HCT116 (cell line): ENCODE results near the gene ZFP3. TPM values are rescaled to one million over a fixed set of nuclear protein-coding genes. Genes with fewer than 3 reads are reported as not detected.
"Not testable (repeated sequence)": the region's sequence is repeated elsewhere in the genome, so short reads cannot be mapped to it uniquely, and the experiment has no call there.

Experiments used
- ATAC-seq: fragments of 200-7000 bp; cut with Tn5 transposase; 2 replicates; pipeline ENCODE4 v1.9.1; 2020; ENCODE audit warnings: mild to moderate bottlenecking, moderate library complexity
- BruUV-seq: library from RNA; stranded (reverse); fragments of 400-500 nt; replicated peaks from 2 replicates; lab custom pipeline; 2021; lab: Mats Ljungman, UMichigan
- CTCF ChIA-PET: fragments of 300-600 bp; sonication (Branson Sonifier 250); formaldehyde crosslinking; loops from one replicate; lab custom pipeline; 2021; ENCODE audit warnings: antibody characterized with exemption; lab: Charles Lee
- POLR2A ChIA-PET: fragments of 300-600, 350-600 bp; sonication (Branson Sonifier 250); formaldehyde crosslinking; loops from one replicate; lab custom pipeline; 2021; ENCODE audit warnings: antibody characterized with exemption; lab: Charles Lee
- RAD21 ChIA-PET, 2 experiments: fragments of 300-600 bp; sonication (Branson Sonifier 250); formaldehyde crosslinking; loops; one replicate each; lab custom pipeline; 2023; ENCODE audit warnings: low total read pairs in 2 of 2; ENCODE audit not compliant: uncharacterized antibody in 2 of 2, unreplicated experiment in 2 of 2, low non-redundant PET in 1 of 2; lab: Charles Lee
- DNase-seq: peaks from one replicate; pipeline ENCODE4 v3.0.0-alpha.2; 2010; ENCODE audit warnings: low read depth, low spot score
- H2AFZ ChIP-seq: fragments of 200-600 bp; shearing (Covaris generic), sonication (generic); 2 replicates; pipeline ENCODE4 v1.6.1; 2017; ENCODE audit warnings: low read depth, mixed run types, mixed read lengths, antibody characterized with exemption, low read length; ENCODE audit not compliant: poor library complexity, severe bottlenecking
- H3K27ac ChIP-seq: 2 replicates; pipeline ENCODE4 v1.5.1; 2012; ENCODE audit warnings: low read depth, low read length
- H3K27me3 ChIP-seq: fragments of 200-600 bp; sonication (generic); 2 replicates; pipeline ENCODE4 v1.6.1; 2016; ENCODE audit warnings: mixed run types, low read length, mixed read lengths; ENCODE audit not compliant: insufficient read depth
- H3K36me3 ChIP-seq, 2 experiments: fragments of 200-500 bp in 1 of 2; fragments of 200-600 bp in 1 of 2; sonication (Bioruptor generic) in 1 of 2; sonication (generic) in 1 of 2; 2 replicates each; pipeline versions ENCODE4 v1.5.1 to v1.6.1; 2014 to 2016; ENCODE audit warnings: low read length in 2 of 2, inconsistent platforms in 1 of 2, mixed read lengths in 1 of 2, mixed run types in 1 of 2; ENCODE audit not compliant: insufficient read depth in 2 of 2, control insufficient read depth in 1 of 2
- H3K4me1 ChIP-seq, 2 experiments: fragments of 200-600 bp in 1 of 2; sonication (generic) in 1 of 2; 2 replicates each; pipeline versions ENCODE4 v1.5.1 to v1.6.1; 2012 to 2017; ENCODE audit warnings: low read length in 2 of 2, inconsistent platforms in 1 of 2, mild to moderate bottlenecking in 1 of 2, mixed read lengths in 1 of 2, mixed run types in 1 of 2, moderate library complexity in 1 of 2; ENCODE audit not compliant: insufficient read depth in 2 of 2, control insufficient read depth in 1 of 2
- H3K4me2 ChIP-seq: fragments of 200-600 bp; sonication (generic); 2 replicates; pipeline ENCODE4 v1.6.1; 2017; ENCODE audit warnings: mixed run types, low read length, mixed read lengths
- H3K4me3 ChIP-seq, 2 experiments: fragments of 200-600 bp in 1 of 2; sonication (generic) in 1 of 2; replicated peaks in 1 of 2; 2 replicates each; pipeline ENCODE4 v1.5.1; 2011 to 2016; ENCODE audit warnings: low read length in 2 of 2, control low read depth in 1 of 2, low read depth in 1 of 2, mild to moderate bottlenecking in 1 of 2, mixed read lengths in 1 of 2, mixed run types in 1 of 2
- H3K79me2 ChIP-seq: fragments of 200-600 bp; sonication (generic); 2 replicates; pipeline ENCODE4 v1.6.1; 2017; ENCODE audit warnings: mild to moderate bottlenecking, mixed run types, low read length, moderate library complexity, mixed read lengths; ENCODE audit not compliant: insufficient read depth
- H3K9ac ChIP-seq: fragments of 200-600 bp; sonication (generic); 2 replicates; pipeline ENCODE4 v1.6.1; 2016; ENCODE audit warnings: low read length, mixed read lengths
- H3K9me2 ChIP-seq: fragments of 200-600 bp; sonication (generic), shearing (Covaris generic); 2 replicates; pipeline ENCODE4 v1.6.1; 2017; ENCODE audit warnings: mixed run types, mild to moderate bottlenecking, moderate library complexity; ENCODE audit not compliant: insufficient read depth
- H3K9me3 ChIP-seq, 2 experiments: fragments of 200-500 bp in 1 of 2; fragments of 200-600 bp in 1 of 2; sonication (Bioruptor generic) in 1 of 2; sonication (generic) in 1 of 2; 2 replicates each; pipeline ENCODE4 v1.6.1; 2014 to 2017; ENCODE audit warnings: low read length in 2 of 2, mixed read lengths in 2 of 2, inconsistent platforms in 1 of 2, low read depth in 1 of 2, mild to moderate bottlenecking in 1 of 2, mixed run types in 1 of 2, moderate library complexity in 1 of 2; ENCODE audit not compliant: control insufficient read depth in 1 of 2, insufficient read depth in 1 of 2
- H4K20me1 ChIP-seq: fragments of 200-600 bp; sonication (generic), shearing (Covaris generic); 2 replicates; pipeline ENCODE4 v1.6.1; 2017; ENCODE audit warnings: mixed run types, mild to moderate bottlenecking, moderate library complexity; ENCODE audit not compliant: insufficient read depth
- JUND ChIP-seq: IDR thresholded peaks from 2 replicates; pipeline ENCODE4 v1.6.1; 2012
- MAX ChIP-seq: IDR thresholded peaks from 2 replicates; pipeline ENCODE4 v1.6.1; 2012
- POLR2A ChIP-seq: IDR thresholded peaks from 2 replicates; pipeline ENCODE4 v1.7.0; 2011; ENCODE audit warnings: borderline replicate concordance; ENCODE audit not compliant: insufficient read depth, insufficient read length; ENCODE audit errors: extremely low read depth
- REST ChIP-seq: IDR thresholded peaks from 2 replicates; pipeline ENCODE4 v1.6.1; 2012; ENCODE audit warnings: low read depth
- YY1 ChIP-seq: IDR thresholded peaks from 2 replicates; pipeline ENCODE4 v1.6.1; 2011; ENCODE audit warnings: low read length, low read depth, moderate library complexity, mild to moderate bottlenecking; ENCODE audit not compliant: insufficient replicate concordance; ENCODE audit errors: extremely low read depth
- ZBTB33 ChIP-seq: IDR thresholded peaks from 2 replicates; pipeline ENCODE4 v1.6.1; 2011; ENCODE audit warnings: mild to moderate bottlenecking, low read length, moderate library complexity; ENCODE audit not compliant: insufficient replicate concordance; ENCODE audit errors: extremely low read depth
- intact Hi-C: fragments of 100-400 bp; cut with micrococcal nuclease; formaldehyde crosslinking; loops from 2 replicates; pipeline ENCODE4 v1.10.0; 2022
- total RNA-seq: library from RNA; stranded (reverse); gene quantifications from one replicate; pipeline ENCODE4 v1.2.1, GENCODE V29; 2021; ENCODE audit not compliant: unreplicated experiment

The ZFP3 gene
- total RNA-seq, 1 experiment from 2014 or later: 0.05 TPM

GRCh38 chr17:5131146-5131715 lies 53.0 kb downstream of the ZFP3 start (continued):
- TF ChIP-seq ZBTB33 (no peak), JUND (no peak), YY1 (no peak), REST (no peak), POLR2A (no peak), MAX (no peak)

GRCh38 chr17:5131799-5132502 lies 53.7 kb downstream of the ZFP3 start:
- H3K27ac ChIP-seq, POLR2A ChIA-PET: not testable (repeated sequence)

GRCh38 chr17:5132503-5133225 lies 54.4 kb downstream of the ZFP3 start:
- H2AFZ ChIP-seq, intact Hi-C loops, H3K79me2 ChIP-seq, POLR2A ChIA-PET, H3K27me3 ChIP-seq, H3K4me3 ChIP-seq, H3K4me2 ChIP-seq, H3K9me3 ChIP-seq, H3K27ac ChIP-seq, DNase-seq, CTCF ChIA-PET, H4K20me1 ChIP-seq, ATAC-seq, H3K36me3 ChIP-seq, H3K4me1 ChIP-seq, H3K9me2 ChIP-seq, H3K9ac ChIP-seq, BruUV-seq: not testable (repeated sequence)
- RAD21 ChIA-PET: interaction anchor here in 1 of 2 experiments (0.6 kb wide), 1 partner anchor 38 kb away, joined by 3 read pairs; no protein-coding TSS in a partner anchor

More at GRCh38 chr17:5131799-5132502, 53.7 kb downstream of the ZFP3 start:
- H3K4me2 ChIP-seq, BruUV-seq, RAD21 ChIA-PET, H3K9me3 ChIP-seq, H3K4me1 ChIP-seq, DNase-seq, CTCF ChIA-PET, H4K20me1 ChIP-seq, intact Hi-C loops, H2AFZ ChIP-seq, H3K9ac ChIP-seq, H3K4me3 ChIP-seq, ATAC-seq, H3K36me3 ChIP-seq, H3K9me2 ChIP-seq, H3K27me3 ChIP-seq, H3K79me2 ChIP-seq: not testable (repeated sequence)
